ENCODE data around the gene SORCS2.

DNA sequence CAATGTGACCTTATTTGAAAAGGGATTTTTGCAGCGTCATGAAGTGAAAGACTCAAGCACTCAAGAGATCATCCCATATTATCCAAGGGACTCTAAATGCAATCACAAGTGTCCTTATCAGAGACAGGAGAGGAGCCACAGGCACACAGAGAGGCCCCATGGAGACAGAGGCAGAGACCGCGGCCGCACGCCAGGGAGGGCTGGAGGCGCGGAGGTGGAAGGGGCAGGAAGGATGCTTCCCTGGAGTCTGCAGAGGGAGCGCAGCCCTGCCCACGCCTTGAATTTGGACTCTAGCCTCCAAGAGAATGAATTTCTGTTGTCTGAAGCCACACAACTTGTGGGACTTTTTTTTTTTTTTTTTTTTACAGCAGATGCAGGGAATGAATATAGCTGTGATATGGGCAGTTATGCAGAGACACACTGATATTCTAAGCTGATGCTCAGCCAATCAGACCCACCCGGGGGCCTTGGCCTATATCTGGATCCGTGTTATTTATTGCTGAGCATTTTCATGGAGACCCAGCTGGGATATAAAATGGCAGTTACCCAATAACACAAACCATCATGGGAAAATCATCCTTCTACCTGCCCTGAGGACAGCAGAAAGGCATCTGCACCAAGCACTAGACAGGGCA, 487.2 kb downstream of the SORCS2 start:
- TF ChIP-seq, protein P1, sequence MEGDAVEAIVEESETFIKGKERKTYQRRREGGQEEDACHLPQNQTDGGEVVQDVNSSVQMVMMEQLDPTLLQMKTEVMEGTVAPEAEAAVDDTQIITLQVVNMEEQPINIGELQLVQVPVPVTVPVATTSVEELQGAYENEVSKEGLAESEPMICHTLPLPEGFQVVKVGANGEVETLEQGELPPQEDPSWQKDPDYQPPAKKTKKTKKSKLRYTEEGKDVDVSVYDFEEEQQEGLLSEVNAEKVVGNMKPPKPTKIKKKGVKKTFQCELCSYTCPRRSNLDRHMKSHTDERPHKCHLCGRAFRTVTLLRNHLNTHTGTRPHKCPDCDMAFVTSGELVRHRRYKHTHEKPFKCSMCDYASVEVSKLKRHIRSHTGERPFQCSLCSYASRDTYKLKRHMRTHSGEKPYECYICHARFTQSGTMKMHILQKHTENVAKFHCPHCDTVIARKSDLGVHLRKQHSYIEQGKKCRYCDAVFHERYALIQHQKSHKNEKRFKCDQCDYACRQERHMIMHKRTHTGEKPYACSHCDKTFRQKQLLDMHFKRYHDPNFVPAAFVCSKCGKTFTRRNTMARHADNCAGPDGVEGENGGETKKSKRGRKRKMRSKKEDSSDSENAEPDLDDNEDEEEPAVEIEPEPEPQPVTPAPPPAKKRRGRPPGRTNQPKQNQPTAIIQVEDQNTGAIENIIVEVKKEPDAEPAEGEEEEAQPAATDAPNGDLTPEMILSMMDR (conservative IDR thresholded peaks at IDR 0.05; ENCODE audit: low read depth, low read length) = no peak
- no peak for TF ChIP-seq EZH2 (IDR thresholded peaks at IDR 0.05; ENCODE audit: borderline replicate concordance, low read depth, low read length, poor library complexity, severe bottlenecking)

Data from A673 (cell line).